ENCODE data around the gene AOC1. TPM values are rescaled to one million over a fixed set of nuclear protein-coding genes. Genes with fewer than 3 reads are reported as not detected.

AOC1 gene
- total and polyA plus RNA-seq, 4 donors, result 0.35 to 1.3 (median 0.70) TPM

DNA sequence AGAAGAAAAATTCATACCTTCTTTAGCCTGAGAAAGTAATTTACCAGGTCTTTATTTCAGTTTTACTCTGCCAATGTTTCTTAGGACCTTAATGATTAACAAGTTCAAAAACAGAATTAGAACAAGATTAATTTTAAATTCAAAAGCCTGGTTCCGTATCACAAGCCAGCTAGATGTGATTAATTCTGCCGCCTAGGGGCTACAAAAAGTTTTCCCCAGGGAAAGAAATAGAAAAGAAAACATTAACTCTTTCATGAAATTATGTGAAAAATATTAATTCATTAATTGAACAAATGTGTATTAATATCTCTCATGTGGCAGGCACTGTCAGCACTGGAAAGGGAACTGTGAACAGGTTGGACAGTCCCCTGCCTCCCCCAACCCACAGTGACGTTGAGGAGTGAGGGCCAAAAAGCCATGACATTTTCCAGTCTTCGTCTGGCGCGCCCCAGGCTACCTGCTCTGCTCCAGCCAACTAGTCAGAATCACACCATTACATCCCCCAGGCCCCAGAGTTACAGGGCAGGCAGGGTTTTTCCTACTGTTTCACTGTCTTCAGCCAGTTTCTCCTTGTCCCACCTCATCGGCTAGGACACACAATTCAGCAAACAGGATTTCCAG lies 31.6 kb upstream of the AOC1 start:
- TF ChIP-seq, protein P1, sequence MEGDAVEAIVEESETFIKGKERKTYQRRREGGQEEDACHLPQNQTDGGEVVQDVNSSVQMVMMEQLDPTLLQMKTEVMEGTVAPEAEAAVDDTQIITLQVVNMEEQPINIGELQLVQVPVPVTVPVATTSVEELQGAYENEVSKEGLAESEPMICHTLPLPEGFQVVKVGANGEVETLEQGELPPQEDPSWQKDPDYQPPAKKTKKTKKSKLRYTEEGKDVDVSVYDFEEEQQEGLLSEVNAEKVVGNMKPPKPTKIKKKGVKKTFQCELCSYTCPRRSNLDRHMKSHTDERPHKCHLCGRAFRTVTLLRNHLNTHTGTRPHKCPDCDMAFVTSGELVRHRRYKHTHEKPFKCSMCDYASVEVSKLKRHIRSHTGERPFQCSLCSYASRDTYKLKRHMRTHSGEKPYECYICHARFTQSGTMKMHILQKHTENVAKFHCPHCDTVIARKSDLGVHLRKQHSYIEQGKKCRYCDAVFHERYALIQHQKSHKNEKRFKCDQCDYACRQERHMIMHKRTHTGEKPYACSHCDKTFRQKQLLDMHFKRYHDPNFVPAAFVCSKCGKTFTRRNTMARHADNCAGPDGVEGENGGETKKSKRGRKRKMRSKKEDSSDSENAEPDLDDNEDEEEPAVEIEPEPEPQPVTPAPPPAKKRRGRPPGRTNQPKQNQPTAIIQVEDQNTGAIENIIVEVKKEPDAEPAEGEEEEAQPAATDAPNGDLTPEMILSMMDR (IDR thresholded peaks at IDR 0.05; ENCODE audit: control extremely low read depth, extremely low read depth), result no peak
- 86 to 92% methylated on average over 7 of the region's 7 CpGs for WGBS, 2 donors
- no peak overlapping the region for H3K9ac ChIP-seq (ENCODE audit: insufficient read depth in 1 of 2, low read length in 2 of 2)
- H3K4me3 ChIP-seq, result no peak overlapping the region
- peaks cover 0 to 5% (median 0%) of the 10 kb centered on the region in 5 donors for H3K4me1 ChIP-seq (ENCODE audit: control insufficient read depth in 5 of 5, insufficient read depth in 5 of 5, low read length in 5 of 5)
- H3K9me3 ChIP-seq (ENCODE audit: control insufficient read depth in 4 of 4, insufficient read depth in 3 of 4, low read length in 3 of 4), result peaks cover 0 to 6% (median 4%) of the 10 kb centered on the region in 4 donors
- no peak overlapping the region for H3K27ac ChIP-seq (ENCODE audit: low read depth in 1 of 2, low read length in 1 of 2)
- DNase-seq, result no peak
- H3K36me3 ChIP-seq (ENCODE audit: control insufficient read depth in 4 of 4, insufficient read depth in 4 of 4, low read length in 4 of 4), result no peaks in the 10 kb centered on the region
- ATAC-seq (ENCODE audit: insufficient read depth, low FRiP score), result no peak
- H3K27me3 ChIP-seq (ENCODE audit: control insufficient read depth in 3 of 3, insufficient read depth in 3 of 3, low read length in 2 of 3), result no peaks in the 10 kb centered on the region

DNA sequence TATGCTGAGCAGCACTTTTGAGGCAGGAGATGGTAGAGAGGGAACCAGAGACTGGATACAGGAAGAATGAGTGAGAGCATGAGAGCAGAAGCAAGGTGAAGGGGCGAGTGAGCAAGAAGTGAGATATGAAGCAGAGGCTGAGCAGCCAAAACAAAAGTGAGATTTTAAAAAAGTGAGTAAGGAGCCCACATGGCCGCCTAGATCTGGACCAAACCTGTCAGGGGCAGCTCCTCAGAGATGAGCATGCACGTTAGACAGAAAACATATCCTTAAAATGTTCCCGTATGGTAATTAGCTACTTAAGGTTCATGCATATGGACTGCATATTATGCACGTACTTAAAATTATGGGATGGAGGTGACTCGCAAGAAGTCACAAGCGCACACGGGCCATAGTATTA lies 29.3 kb upstream of the AOC1 start:
- Histone ChIP-seq H3K4me1 (ENCODE audit: control insufficient read depth in 5 of 5, insufficient read depth in 5 of 5, low read length in 5 of 5) (peaks cover 0 to 5% (median 0%) of the 10 kb centered on the region in 5 donors), H3K9ac (ENCODE audit: insufficient read depth in 1 of 2, low read length in 2 of 2) (no peak overlapping the region), H3K9me3 (ENCODE audit: control insufficient read depth in 4 of 4, insufficient read depth in 3 of 4, low read length in 3 of 4) (peaks cover 0 to 6% (median 0%) of the 10 kb centered on the region in 4 donors), H3K27ac (ENCODE audit: low read depth in 1 of 2, low read length in 1 of 2) (peak overlapping the region in 1 of 2 donors; percentile 54), H3K27me3 (ENCODE audit: control insufficient read depth in 3 of 3, insufficient read depth in 3 of 3, low read length in 2 of 3) (no peaks in the 10 kb centered on the region), H3K4me3 (no peak overlapping the region), H3K36me3 (ENCODE audit: control insufficient read depth in 4 of 4, insufficient read depth in 4 of 4, low read length in 4 of 4) (no peaks in the 10 kb centered on the region)
- TF ChIP-seq, protein P1 (IDR thresholded peaks at IDR 0.05; ENCODE audit: control extremely low read depth, extremely low read depth), result no peak
- DNase-seq (no peak), ATAC-seq (ENCODE audit: insufficient read depth, low FRiP score) (no peak)
- 90 to 96% methylated on average over 8 of the region's 8 CpGs for WGBS, 2 donors

DNA sequence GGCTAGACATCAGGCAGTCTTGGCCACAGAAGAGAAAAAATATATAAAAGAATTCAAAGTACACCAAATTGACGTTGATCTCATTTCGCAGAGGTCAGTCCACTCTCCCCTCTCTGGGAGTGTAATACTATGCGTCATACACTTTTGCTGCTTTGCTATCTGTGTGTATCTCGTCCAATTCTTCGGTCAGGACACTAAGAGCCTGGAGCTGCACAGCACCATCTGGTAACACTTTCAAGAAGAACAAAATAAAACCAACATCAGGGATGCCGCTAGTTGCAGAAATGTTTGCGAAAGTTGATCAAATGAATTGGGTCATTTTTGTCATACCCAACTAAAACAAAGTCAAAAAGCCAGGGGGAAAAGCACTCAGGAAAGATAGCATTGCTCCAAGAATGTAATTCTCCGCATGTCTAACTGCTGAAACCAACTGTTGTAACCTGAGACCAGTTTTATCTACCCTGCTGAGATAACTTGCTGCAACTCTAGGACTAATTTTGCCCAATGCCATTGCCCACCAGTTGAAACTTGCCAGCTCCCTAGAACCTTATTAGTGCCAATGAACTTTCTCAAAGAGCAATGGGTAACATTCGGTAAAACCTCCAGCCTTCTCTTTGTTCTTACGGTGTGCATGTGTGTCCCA lies 28.7 kb upstream of the AOC1 start:
- H3K4me1 ChIP-seq (ENCODE audit: control insufficient read depth in 5 of 5, insufficient read depth in 5 of 5, low read length in 5 of 5), result peaks cover 0 to 5% (median 0%) of the 10 kb centered on the region in 5 donors
- no peak overlapping the region for H3K9ac ChIP-seq (ENCODE audit: insufficient read depth in 1 of 2, low read length in 2 of 2)
- TF ChIP-seq, protein P1 (IDR thresholded peaks at IDR 0.05; ENCODE audit: control extremely low read depth, extremely low read depth), result no peak
- H3K4me3 ChIP-seq, result no peak overlapping the region
- H3K36me3 ChIP-seq (ENCODE audit: control insufficient read depth in 4 of 4, insufficient read depth in 4 of 4, low read length in 4 of 4), result no peaks in the 10 kb centered on the region
- DNase-seq (no peak), ATAC-seq (ENCODE audit: insufficient read depth, low FRiP score) (no peak)
- 87 to 88% methylated on average over 10 of the region's 10 CpGs for whole genome bisulfite sequencing, 2 donors
- peak overlapping the region in 1 of 2 donors; percentile 54 for H3K27ac ChIP-seq (ENCODE audit: low read depth in 1 of 2, low read length in 1 of 2)
- H3K27me3 ChIP-seq (ENCODE audit: control insufficient read depth in 3 of 3, insufficient read depth in 3 of 3, low read length in 2 of 3), result no peaks in the 10 kb centered on the region
- peaks cover 0 to 6% (median 0%) of the 10 kb centered on the region in 4 donors for H3K9me3 ChIP-seq (ENCODE audit: control insufficient read depth in 4 of 4, insufficient read depth in 3 of 4, low read length in 3 of 4)

Measured in lung (tissue), 12 donors.